ENCODE data around the gene SLPI.

SLPI gene

DNA sequence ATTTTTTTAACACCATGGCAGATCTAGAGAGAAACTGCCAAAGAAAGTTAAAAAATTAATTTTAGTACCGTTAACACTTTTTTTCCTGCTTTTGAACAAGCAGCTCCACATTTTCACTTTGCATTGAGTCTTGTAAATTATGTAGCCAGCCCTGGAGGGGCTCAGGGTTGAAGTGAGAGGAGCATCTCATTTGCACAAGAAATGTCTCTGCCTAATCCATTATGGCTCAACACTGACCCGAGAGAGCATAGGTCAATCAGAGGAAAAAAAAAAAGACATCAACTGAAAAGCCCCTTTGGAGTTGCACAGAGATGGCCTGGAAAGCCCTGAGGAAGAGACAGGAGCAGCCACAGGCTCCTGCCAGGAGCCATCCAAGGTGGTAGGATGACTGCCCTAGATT lies 4.3 kb upstream of the SLPI start:
- no peaks in the 10 kb centered on the region for H3K36me3 ChIP-seq (ENCODE audit: control insufficient read depth, low read length)
- H3K4me2 ChIP-seq (ENCODE audit: low read length): no peak overlapping the region
- TF ChIP-seq, protein P1, sequence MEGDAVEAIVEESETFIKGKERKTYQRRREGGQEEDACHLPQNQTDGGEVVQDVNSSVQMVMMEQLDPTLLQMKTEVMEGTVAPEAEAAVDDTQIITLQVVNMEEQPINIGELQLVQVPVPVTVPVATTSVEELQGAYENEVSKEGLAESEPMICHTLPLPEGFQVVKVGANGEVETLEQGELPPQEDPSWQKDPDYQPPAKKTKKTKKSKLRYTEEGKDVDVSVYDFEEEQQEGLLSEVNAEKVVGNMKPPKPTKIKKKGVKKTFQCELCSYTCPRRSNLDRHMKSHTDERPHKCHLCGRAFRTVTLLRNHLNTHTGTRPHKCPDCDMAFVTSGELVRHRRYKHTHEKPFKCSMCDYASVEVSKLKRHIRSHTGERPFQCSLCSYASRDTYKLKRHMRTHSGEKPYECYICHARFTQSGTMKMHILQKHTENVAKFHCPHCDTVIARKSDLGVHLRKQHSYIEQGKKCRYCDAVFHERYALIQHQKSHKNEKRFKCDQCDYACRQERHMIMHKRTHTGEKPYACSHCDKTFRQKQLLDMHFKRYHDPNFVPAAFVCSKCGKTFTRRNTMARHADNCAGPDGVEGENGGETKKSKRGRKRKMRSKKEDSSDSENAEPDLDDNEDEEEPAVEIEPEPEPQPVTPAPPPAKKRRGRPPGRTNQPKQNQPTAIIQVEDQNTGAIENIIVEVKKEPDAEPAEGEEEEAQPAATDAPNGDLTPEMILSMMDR (IDR thresholded peaks at IDR 0.05; ENCODE audit: low read depth, low read length, poor library complexity, severe bottlenecking): no peak
- TF ChIP-seq EZH2phosphoT487 (IDR thresholded peaks at IDR 0.05; ENCODE audit: borderline replicate concordance, low read length): no peak
- no peaks in the 10 kb centered on the region for H3K9me3 ChIP-seq (ENCODE audit: control insufficient read depth, insufficient read depth, low read length)
- no peaks in the 10 kb centered on the region for H3K79me2 ChIP-seq (ENCODE audit: control insufficient read depth, low read length)
- H3K4me1 ChIP-seq (ENCODE audit: control insufficient read depth, low read length): no peaks in the 10 kb centered on the region
- H4K20me1 ChIP-seq (ENCODE audit: control insufficient read depth, insufficient read depth, low read depth, low read length): no peaks in the 10 kb centered on the region
- no peaks in the 10 kb centered on the region for H3K9me2 ChIP-seq (replicated peaks; ENCODE audit: control insufficient read depth, low read length)
- no peak overlapping the region for H3K4me3 ChIP-seq (ENCODE audit: low read length)
- H3F3A ChIP-seq (ENCODE audit: control insufficient read depth, insufficient read depth): no peaks in the 10 kb centered on the region
- H3K27ac ChIP-seq (ENCODE audit: low read depth, low read length): no peak overlapping the region
- peaks cover 35% of the 10 kb centered on the region for H3K27me3 ChIP-seq (ENCODE audit: control insufficient read depth, low read length)

DNA sequence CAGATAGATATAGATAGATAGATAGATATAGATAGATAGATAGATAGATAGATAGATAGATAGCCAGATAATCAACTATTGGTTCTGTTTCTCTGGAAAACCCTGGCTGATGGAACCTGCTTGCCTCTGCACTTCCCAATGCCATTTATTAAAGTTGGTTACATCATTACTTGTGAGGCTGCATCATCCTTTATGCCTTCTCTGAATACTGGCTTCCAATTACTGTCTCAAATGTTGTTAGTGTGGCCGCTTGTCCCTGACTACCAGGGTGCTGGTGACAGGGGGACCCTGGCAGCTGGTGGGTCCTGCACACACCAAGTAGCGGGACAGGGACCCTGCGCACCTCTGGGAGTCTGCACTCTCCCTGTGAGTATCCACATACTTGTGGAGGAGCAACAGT lies 3.9 kb upstream of the SLPI start:
- no peaks in the 10 kb centered on the region for H3K36me3 ChIP-seq (ENCODE audit: control insufficient read depth, low read length)
- TF ChIP-seq EZH2phosphoT487 (IDR thresholded peaks at IDR 0.05; ENCODE audit: borderline replicate concordance, low read length): no peak
- TF ChIP-seq, protein P1 (IDR thresholded peaks at IDR 0.05; ENCODE audit: low read depth, low read length, poor library complexity, severe bottlenecking): no peak
- no peaks in the 10 kb centered on the region for H3K9me2 ChIP-seq (replicated peaks; ENCODE audit: control insufficient read depth, low read length)
- H3K9me3 ChIP-seq (ENCODE audit: control insufficient read depth, insufficient read depth, low read length): no peaks in the 10 kb centered on the region
- H3K4me1 ChIP-seq (ENCODE audit: control insufficient read depth, low read length): no peaks in the 10 kb centered on the region
- H3K4me3 ChIP-seq (ENCODE audit: low read length): no peak overlapping the region
- H3K27ac ChIP-seq (ENCODE audit: low read depth, low read length): no peak overlapping the region
- H4K20me1 ChIP-seq (ENCODE audit: control insufficient read depth, insufficient read depth, low read depth, low read length): no peaks in the 10 kb centered on the region
- no peaks in the 10 kb centered on the region for H3K79me2 ChIP-seq (ENCODE audit: control insufficient read depth, low read length)
- H3K27me3 ChIP-seq (ENCODE audit: control insufficient read depth, low read length): peaks cover 35% of the 10 kb centered on the region
- no peaks in the 10 kb centered on the region for H3F3A ChIP-seq (ENCODE audit: control insufficient read depth, insufficient read depth)
- H3K4me2 ChIP-seq (ENCODE audit: low read length): no peak overlapping the region

DNA sequence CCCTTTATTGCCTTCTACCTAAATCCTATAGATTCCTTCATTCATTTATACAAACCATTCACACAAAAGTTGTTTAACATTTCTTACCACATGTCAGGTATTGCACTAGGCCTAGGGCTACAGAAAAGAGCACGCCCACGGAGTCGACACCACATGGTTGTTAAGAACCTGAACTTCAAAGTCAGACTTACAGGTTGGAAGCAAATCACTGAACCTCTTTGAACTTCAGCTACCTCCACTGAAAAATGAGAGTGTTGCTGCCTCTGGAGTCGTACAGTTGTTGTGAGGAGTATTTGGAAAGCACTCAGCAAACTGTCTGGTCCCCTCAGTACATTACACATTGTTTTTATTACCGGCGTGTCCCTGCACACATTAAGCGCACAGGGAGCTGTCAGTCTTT lies 3.3 kb upstream of the SLPI start:
- H3K36me3 ChIP-seq (ENCODE audit: control insufficient read depth, low read length): no peaks in the 10 kb centered on the region
- no peaks in the 10 kb centered on the region for H4K20me1 ChIP-seq (ENCODE audit: control insufficient read depth, insufficient read depth, low read depth, low read length)
- H3K79me2 ChIP-seq (ENCODE audit: control insufficient read depth, low read length): no peaks in the 10 kb centered on the region
- no peak overlapping the region for H3K4me2 ChIP-seq (ENCODE audit: low read length)
- no peaks in the 10 kb centered on the region for H3K9me3 ChIP-seq (ENCODE audit: control insufficient read depth, insufficient read depth, low read length)
- H3K9me2 ChIP-seq (replicated peaks; ENCODE audit: control insufficient read depth, low read length): no peaks in the 10 kb centered on the region
- H3F3A ChIP-seq (ENCODE audit: control insufficient read depth, insufficient read depth): no peaks in the 10 kb centered on the region
- peaks cover 32% of the 10 kb centered on the region for H3K27me3 ChIP-seq (ENCODE audit: control insufficient read depth, low read length)
- H3K4me3 ChIP-seq (ENCODE audit: low read length): no peak overlapping the region
- H3K4me1 ChIP-seq (ENCODE audit: control insufficient read depth, low read length): no peaks in the 10 kb centered on the region
- no peak overlapping the region for H3K27ac ChIP-seq (ENCODE audit: low read depth, low read length)
- TF ChIP-seq EZH2phosphoT487 (IDR thresholded peaks at IDR 0.05; ENCODE audit: borderline replicate concordance, low read length): no peak
- TF ChIP-seq, protein P1 (IDR thresholded peaks at IDR 0.05; ENCODE audit: low read depth, low read length, poor library complexity, severe bottlenecking): no peak

DNA sequence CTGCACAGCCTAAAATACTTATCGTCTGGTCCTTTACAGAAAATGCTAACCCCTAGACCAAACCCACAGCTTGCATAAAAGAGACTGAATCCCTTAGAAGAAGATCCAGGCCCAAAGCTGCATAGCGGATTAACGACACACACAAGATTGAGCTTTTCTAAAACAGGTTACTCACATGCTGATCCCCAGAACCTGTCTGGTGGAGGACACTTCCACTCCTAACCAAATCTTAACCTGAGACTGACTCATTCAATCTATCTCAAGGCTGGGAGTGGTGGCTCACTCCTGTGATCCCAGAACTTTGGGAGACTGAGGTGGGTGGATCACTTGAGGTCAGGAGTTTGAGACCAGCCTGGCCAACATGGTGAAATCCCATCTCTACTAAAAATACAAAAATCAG lies 2.8 kb upstream of the SLPI start:
- H3K36me3 ChIP-seq (ENCODE audit: control insufficient read depth, low read length): no peaks in the 10 kb centered on the region
- H3K9me3 ChIP-seq (ENCODE audit: control insufficient read depth, insufficient read depth, low read length): no peaks in the 10 kb centered on the region
- no peaks in the 10 kb centered on the region for H3K4me1 ChIP-seq (ENCODE audit: control insufficient read depth, low read length)
- no peak for TF ChIP-seq EZH2phosphoT487 (IDR thresholded peaks at IDR 0.05; ENCODE audit: borderline replicate concordance, low read length)
- TF ChIP-seq, protein P1 (IDR thresholded peaks at IDR 0.05; ENCODE audit: low read depth, low read length, poor library complexity, severe bottlenecking): no peak
- H4K20me1 ChIP-seq (ENCODE audit: control insufficient read depth, insufficient read depth, low read depth, low read length): no peaks in the 10 kb centered on the region
- no peaks in the 10 kb centered on the region for H3K79me2 ChIP-seq (ENCODE audit: control insufficient read depth, low read length)
- peaks cover 34% of the 10 kb centered on the region for H3K27me3 ChIP-seq (ENCODE audit: control insufficient read depth, low read length)
- H3K4me3 ChIP-seq (ENCODE audit: low read length): no peak overlapping the region
- no peak overlapping the region for H3K4me2 ChIP-seq (ENCODE audit: low read length)
- no peaks in the 10 kb centered on the region for H3K9me2 ChIP-seq (replicated peaks; ENCODE audit: control insufficient read depth, low read length)
- H3K27ac ChIP-seq (ENCODE audit: low read depth, low read length): no peak overlapping the region
- H3F3A ChIP-seq (ENCODE audit: control insufficient read depth, insufficient read depth): no peaks in the 10 kb centered on the region
